ENCODE data around the gene TP53BP1.
"Not testable (repeated sequence)": the region's sequence is repeated elsewhere in the genome, so short reads cannot be mapped to it uniquely, and the experiment has no call there.

Gene TP53BP1
- 138 to 239 (median 147) reads per million in 4 experiments for total RNA-seq

- DNase-seq: peak; percentile 93
These were observed at the start of gene TP53BP1 for GRCh38 chr15:43492673-43493601. Gene TP53BP1 (minus strand): TSS chr15:43493156. CDS start chr15:43493043, 113 bp downstream.

GRCh38 chr15:43541785-43542184, 48.8 kb upstream of the TP53BP1 start:
- no peak for DNase-seq

GRCh38 chr15:43538091-43538490, 45.1 kb upstream of the TP53BP1 start:
- DNase-seq: no peak

GRCh38 chr15:43534897-43535296, 41.9 kb upstream of the TP53BP1 start:
- DNase-seq: no peak

GRCh38 chr15:43532826-43533225, 39.9 kb upstream of the TP53BP1 start:
- not testable (repeated sequence) for DNase-seq

- no peak for DNase-seq
These were observed 38.2 kb upstream of the TP53BP1 start for GRCh38 chr15:43531018-43531670.

GRCh38 chr15:43529587-43530345, 36.8 kb upstream of the TP53BP1 start:
- DNase-seq: no peak

- DNase-seq: no peak
These were observed 36.2 kb upstream of the TP53BP1 start for GRCh38 chr15:43529141-43529540.

- DNase-seq: no peak
These were observed 35.6 kb upstream of the TP53BP1 start for GRCh38 chr15:43528542-43529007.

GRCh38 chr15:43527802-43528541, 35.0 kb upstream of the TP53BP1 start:
- DNase-seq: no peak

GRCh38 chr15:43527016-43527801, 34.3 kb upstream of the TP53BP1 start:
- no peak for DNase-seq

GRCh38 chr15:43526261-43526930, 33.4 kb upstream of the TP53BP1 start:
- no peak for DNase-seq

GRCh38 chr15:43525131-43525530, 32.2 kb upstream of the TP53BP1 start:
- no peak for DNase-seq

GRCh38 chr15:43524254-43524845, 31.4 kb upstream of the TP53BP1 start:
- DNase-seq: no peak

GRCh38 chr15:43523646-43524045, 30.7 kb upstream of the TP53BP1 start:
- no peak for DNase-seq

GRCh38 chr15:43522247-43522646, 29.3 kb upstream of the TP53BP1 start:
- DNase-seq: no peak

GRCh38 chr15:43521419-43521818, 28.5 kb upstream of the TP53BP1 start:
- no peak for DNase-seq

- no peak for DNase-seq
These were observed 27.2 kb upstream of the TP53BP1 start for GRCh38 chr15:43520138-43520537.

- no peak for DNase-seq
These were observed 26.2 kb upstream of the TP53BP1 start for GRCh38 chr15:43519196-43519595.

GRCh38 chr15:43518197-43518761, 25.3 kb upstream of the TP53BP1 start:
- no peak for DNase-seq
